Measurements from ENCODE around the gene CEP250.

DNA sequence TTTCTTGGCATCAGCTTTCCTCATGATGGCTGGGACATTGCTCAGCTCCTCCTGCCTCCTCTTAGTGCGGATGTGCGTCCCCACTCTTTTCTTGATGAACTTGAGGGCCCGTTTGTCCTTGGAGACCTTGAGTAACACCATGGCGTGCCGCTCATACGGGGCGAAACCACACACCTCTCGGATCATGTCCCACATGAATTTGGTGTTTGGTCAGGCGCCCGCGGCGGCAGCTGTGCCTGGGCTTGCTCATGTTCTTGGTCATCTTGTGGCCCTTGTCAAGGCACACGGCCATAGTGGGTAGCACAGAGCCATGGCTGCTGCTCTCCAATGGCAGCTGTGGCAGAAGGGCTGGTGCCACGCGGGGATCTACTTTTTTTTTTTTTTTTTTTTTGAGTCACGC, 89.0 kb downstream of the CEP250 start:
- TF ChIP-seq CTCF (IDR thresholded peaks at IDR 0.05; ENCODE audit: insufficient read depth, low read length), result no peak
- TF ChIP-seq, protein P1, sequence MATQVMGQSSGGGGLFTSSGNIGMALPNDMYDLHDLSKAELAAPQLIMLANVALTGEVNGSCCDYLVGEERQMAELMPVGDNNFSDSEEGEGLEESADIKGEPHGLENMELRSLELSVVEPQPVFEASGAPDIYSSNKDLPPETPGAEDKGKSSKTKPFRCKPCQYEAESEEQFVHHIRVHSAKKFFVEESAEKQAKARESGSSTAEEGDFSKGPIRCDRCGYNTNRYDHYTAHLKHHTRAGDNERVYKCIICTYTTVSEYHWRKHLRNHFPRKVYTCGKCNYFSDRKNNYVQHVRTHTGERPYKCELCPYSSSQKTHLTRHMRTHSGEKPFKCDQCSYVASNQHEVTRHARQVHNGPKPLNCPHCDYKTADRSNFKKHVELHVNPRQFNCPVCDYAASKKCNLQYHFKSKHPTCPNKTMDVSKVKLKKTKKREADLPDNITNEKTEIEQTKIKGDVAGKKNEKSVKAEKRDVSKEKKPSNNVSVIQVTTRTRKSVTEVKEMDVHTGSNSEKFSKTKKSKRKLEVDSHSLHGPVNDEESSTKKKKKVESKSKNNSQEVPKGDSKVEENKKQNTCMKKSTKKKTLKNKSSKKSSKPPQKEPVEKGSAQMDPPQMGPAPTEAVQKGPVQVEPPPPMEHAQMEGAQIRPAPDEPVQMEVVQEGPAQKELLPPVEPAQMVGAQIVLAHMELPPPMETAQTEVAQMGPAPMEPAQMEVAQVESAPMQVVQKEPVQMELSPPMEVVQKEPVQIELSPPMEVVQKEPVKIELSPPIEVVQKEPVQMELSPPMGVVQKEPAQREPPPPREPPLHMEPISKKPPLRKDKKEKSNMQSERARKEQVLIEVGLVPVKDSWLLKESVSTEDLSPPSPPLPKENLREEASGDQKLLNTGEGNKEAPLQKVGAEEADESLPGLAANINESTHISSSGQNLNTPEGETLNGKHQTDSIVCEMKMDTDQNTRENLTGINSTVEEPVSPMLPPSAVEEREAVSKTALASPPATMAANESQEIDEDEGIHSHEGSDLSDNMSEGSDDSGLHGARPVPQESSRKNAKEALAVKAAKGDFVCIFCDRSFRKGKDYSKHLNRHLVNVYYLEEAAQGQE (IDR thresholded peaks at IDR 0.05; ENCODE audit: insufficient replicate concordance, low read depth), result no peak

All from HL-60 (cell line).